TTC549 (cell line): Measurements from ENCODE around the gene GRM8.

ENCODE experiments used
- FAIRE-seq: peaks from 2 replicates; lab custom pipeline; 2012; peaks lifted over from hg19 to GRCh38; lab: Jason Lieb, UNC

Gene GRM8

GRCh38 chr7:126805351-126805750, 447.4 kb downstream of the GRM8 start:
- FAIRE-seq: no peak

GRCh38 chr7:126804604-126805003, 448.1 kb downstream of the GRM8 start:
- no peak for FAIRE-seq

GRCh38 chr7:126803990-126804389, 448.8 kb downstream of the GRM8 start:
- no peak for FAIRE-seq

GRCh38 chr7:126803060-126803665, 449.6 kb downstream of the GRM8 start:
- no peak for FAIRE-seq

GRCh38 chr7:126801733-126802132, 451.0 kb downstream of the GRM8 start:
- no peak for FAIRE-seq

GRCh38 chr7:126799541-126799940, 453.2 kb downstream of the GRM8 start:
- FAIRE-seq: no peak

- no peak for FAIRE-seq
These were observed 460.2 kb downstream of the GRM8 start for GRCh38 chr7:126792521-126792920.

- FAIRE-seq: no peak
These were observed 461.4 kb downstream of the GRM8 start for GRCh38 chr7:126791306-126791705.

- FAIRE-seq: no peak
These were observed 462.0 kb downstream of the GRM8 start for GRCh38 chr7:126790763-126791162.

GRCh38 chr7:126783613-126784012, 469.1 kb downstream of the GRM8 start:
- FAIRE-seq: no peak

- no peak for FAIRE-seq
These were observed 471.7 kb downstream of the GRM8 start for GRCh38 chr7:126780993-126781392.

GRCh38 chr7:126778101-126778500, 474.6 kb downstream of the GRM8 start:
- no peak for FAIRE-seq

GRCh38 chr7:126776498-126776897, 476.2 kb downstream of the GRM8 start:
- FAIRE-seq: no peak

- no peak for FAIRE-seq
These were observed 478.7 kb downstream of the GRM8 start for GRCh38 chr7:126774077-126774476.

- no peak for FAIRE-seq
These were observed 483.9 kb downstream of the GRM8 start for GRCh38 chr7:126768836-126769235.

GRCh38 chr7:126760914-126761577, 491.7 kb downstream of the GRM8 start:
- FAIRE-seq: no peak

- no peak for FAIRE-seq
These were observed 497.4 kb downstream of the GRM8 start for GRCh38 chr7:126755381-126755780.

GRCh38 chr7:126750207-126750911, 502.4 kb downstream of the GRM8 start:
- FAIRE-seq: no peak

GRCh38 chr7:126728967-126729366, 523.8 kb downstream of the GRM8 start:
- no peak for FAIRE-seq

GRCh38 chr7:126727930-126728391, 524.8 kb downstream of the GRM8 start:
- no peak for FAIRE-seq

GRCh38 chr7:126723966-126724544, 528.7 kb downstream of the GRM8 start:
- FAIRE-seq: no peak

GRCh38 chr7:126720232-126720631, 532.5 kb downstream of the GRM8 start:
- no peak for FAIRE-seq

GRCh38 chr7:126718419-126718818, 534.3 kb downstream of the GRM8 start:
- no peak for FAIRE-seq
